Mammary epithelial cell (primary cell): ENCODE measurements around the gene PRRG4.

Experiments
- EZH2 ChIP-seq: IDR thresholded peaks from 2 replicates; pipeline ENCODE4 v1.6.1; 2012; ENCODE audit warnings: low read length, inconsistent platforms, borderline replicate concordance
- TF ChIP-seq, protein P1 (sequence below), 2 donors: IDR thresholded peaks in 1 of 2; conservative IDR thresholded peaks in 1 of 2; 2 replicates each; pipeline ENCODE4 v1.5.1; 2011 to 2012; ENCODE audit warnings: inconsistent platforms in 2 of 2, low read length in 2 of 2, mild to moderate bottlenecking in 2 of 2, control low read depth in 1 of 2, low read depth in 1 of 2; ENCODE audit not compliant: insufficient read depth in 1 of 2; ENCODE audit errors: extremely low read depth in 1 of 2

DNA sequence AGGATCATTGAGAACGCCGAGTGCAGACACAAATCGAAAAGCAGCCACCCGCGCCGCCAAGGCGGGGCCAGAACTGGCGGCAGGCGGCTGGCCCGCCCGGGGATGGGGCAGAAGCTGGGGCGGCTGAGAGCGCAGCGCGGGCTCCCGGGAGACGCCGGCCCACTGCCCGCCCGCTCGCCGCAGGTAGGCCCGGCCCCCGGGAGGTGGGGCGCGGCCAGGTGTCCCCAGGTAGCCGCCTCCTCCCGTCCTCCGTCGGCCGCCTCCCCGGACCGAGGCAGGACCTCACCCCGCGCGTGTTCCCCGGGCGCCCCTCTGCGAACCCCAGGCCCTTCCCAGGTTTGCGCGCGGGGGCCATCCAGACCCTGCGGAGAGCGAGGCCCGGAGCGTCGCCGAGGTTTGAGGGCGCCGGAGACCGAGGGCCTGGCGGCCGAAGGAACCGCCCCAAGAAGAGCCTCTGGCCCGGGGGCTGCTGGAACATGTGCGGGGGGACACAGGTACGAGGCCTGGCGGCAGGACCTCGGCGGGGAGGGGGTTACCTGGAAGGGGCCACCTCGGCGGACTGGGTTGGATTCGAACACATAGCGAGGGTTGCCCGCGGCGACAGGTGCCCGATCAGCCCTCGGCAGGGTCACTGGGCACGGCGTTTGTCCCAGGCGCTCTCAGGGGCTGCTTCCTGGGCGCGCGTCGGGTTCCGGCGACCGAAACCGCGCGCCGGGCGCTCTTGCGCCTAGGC, at the start of gene PRRG4:
- TF ChIP-seq, protein P1, sequence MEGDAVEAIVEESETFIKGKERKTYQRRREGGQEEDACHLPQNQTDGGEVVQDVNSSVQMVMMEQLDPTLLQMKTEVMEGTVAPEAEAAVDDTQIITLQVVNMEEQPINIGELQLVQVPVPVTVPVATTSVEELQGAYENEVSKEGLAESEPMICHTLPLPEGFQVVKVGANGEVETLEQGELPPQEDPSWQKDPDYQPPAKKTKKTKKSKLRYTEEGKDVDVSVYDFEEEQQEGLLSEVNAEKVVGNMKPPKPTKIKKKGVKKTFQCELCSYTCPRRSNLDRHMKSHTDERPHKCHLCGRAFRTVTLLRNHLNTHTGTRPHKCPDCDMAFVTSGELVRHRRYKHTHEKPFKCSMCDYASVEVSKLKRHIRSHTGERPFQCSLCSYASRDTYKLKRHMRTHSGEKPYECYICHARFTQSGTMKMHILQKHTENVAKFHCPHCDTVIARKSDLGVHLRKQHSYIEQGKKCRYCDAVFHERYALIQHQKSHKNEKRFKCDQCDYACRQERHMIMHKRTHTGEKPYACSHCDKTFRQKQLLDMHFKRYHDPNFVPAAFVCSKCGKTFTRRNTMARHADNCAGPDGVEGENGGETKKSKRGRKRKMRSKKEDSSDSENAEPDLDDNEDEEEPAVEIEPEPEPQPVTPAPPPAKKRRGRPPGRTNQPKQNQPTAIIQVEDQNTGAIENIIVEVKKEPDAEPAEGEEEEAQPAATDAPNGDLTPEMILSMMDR (conservative IDR thresholded peaks at IDR 0.05 in 1 of 2, IDR thresholded peaks at IDR 0.05 in 1 of 2; ENCODE audit: extremely low read depth in 1 of 2, insufficient read depth in 1 of 2, low read depth in 1 of 2, low read length in 2 of 2): no peak
- TF ChIP-seq EZH2: no peak
